ENCODE measurements around the gene UNCX. TPM values are rescaled to one million over a fixed set of nuclear protein-coding genes. Genes with fewer than 3 reads are reported as not detected.

The UNCX gene
- total RNA-seq, 1 experiment from 2014 or later, result not detected

GRCh38 chr7:1223196-1223981, 9.3 kb upstream of the UNCX start:
- RAD21 ChIA-PET (ENCODE audit: low non-redundant PET in 1 of 2, low total read pairs in 2 of 2, uncharacterized antibody in 2 of 2, unreplicated experiment in 2 of 2), result no interaction called here
- DNase-seq (ENCODE audit: low read depth, low spot score), result no peak

More at GRCh38 chr7:1223196-1223981, 9.3 kb upstream of the UNCX start:
- ChIA-PET CTCF (no interaction called here), POLR2A (no interaction called here)
- Histone ChIP-seq H3K4me2 (ENCODE audit: low read length) (no peak overlapping the region), H3K36me3 (ENCODE audit: control insufficient read depth in 1 of 2, insufficient read depth in 2 of 2, low read length in 2 of 2) (no peaks in the 10 kb centered on the region), H3K9ac (ENCODE audit: low read length) (no peak overlapping the region), H2AFZ (ENCODE audit: low read depth, low read length, poor library complexity, severe bottlenecking) (no peak overlapping the region), H4K20me1 (ENCODE audit: insufficient read depth) (no peaks in the 10 kb centered on the region), H3K9me2 (ENCODE audit: insufficient read depth) (no peaks in the 10 kb centered on the region), H3K27ac (ENCODE audit: low read depth, low read length) (no peak overlapping the region), H3K4me1 (ENCODE audit: control insufficient read depth in 1 of 2, insufficient read depth in 2 of 2, low read length in 2 of 2) (no peaks in the 10 kb centered on the region), H3K27me3 (ENCODE audit: insufficient read depth, low read length) (no peaks in the 10 kb centered on the region), H3K4me3 (replicated peaks in 1 of 2; ENCODE audit: low read depth in 1 of 2, low read length in 2 of 2) (no peak overlapping the region), H3K79me2 (ENCODE audit: insufficient read depth, low read length) (no peaks in the 10 kb centered on the region), H3K9me3 (ENCODE audit: control insufficient read depth in 1 of 2, insufficient read depth in 1 of 2, low read depth in 1 of 2, low read length in 2 of 2) (no peaks in the 10 kb centered on the region)
- BruUV-seq (replicated peaks), result no TSS peak
- TF ChIP-seq, protein P1, sequence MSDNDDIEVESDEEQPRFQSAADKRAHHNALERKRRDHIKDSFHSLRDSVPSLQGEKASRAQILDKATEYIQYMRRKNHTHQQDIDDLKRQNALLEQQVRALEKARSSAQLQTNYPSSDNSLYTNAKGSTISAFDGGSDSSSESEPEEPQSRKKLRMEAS (IDR thresholded peaks at IDR 0.05), result no peak
- TF ChIP-seq RAD21 (IDR thresholded peaks at IDR 0.05; ENCODE audit: low read depth), result peak; percentile 34; the same call in 1 of the 2 replicates
- TF ChIP-seq, protein P2, sequence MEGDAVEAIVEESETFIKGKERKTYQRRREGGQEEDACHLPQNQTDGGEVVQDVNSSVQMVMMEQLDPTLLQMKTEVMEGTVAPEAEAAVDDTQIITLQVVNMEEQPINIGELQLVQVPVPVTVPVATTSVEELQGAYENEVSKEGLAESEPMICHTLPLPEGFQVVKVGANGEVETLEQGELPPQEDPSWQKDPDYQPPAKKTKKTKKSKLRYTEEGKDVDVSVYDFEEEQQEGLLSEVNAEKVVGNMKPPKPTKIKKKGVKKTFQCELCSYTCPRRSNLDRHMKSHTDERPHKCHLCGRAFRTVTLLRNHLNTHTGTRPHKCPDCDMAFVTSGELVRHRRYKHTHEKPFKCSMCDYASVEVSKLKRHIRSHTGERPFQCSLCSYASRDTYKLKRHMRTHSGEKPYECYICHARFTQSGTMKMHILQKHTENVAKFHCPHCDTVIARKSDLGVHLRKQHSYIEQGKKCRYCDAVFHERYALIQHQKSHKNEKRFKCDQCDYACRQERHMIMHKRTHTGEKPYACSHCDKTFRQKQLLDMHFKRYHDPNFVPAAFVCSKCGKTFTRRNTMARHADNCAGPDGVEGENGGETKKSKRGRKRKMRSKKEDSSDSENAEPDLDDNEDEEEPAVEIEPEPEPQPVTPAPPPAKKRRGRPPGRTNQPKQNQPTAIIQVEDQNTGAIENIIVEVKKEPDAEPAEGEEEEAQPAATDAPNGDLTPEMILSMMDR (IDR thresholded peaks at IDR 0.05 in 2 of 3, conservative IDR thresholded peaks at IDR 0.05 in 1 of 3; ENCODE audit: borderline replicate concordance in 1 of 3, insufficient read depth in 1 of 3, low read depth in 2 of 3, low read length in 2 of 3), result 0 out of 6 replicates have a peak, but pooled peaks of 1 of the 3 experiments have one; percentile 10
- no peak for ATAC-seq
- intact Hi-C loops (cut with micrococcal nuclease), result no loop called here

Measured in HCT116 (cell line).